GM19035 (cell line): ENCODE data around the gene SPAG7.

Experiments used
- ATAC-seq: cut with Tn5 transposase; IDR thresholded peaks from one replicate; pipeline ENCODE4 v1.9.1; 2021; ENCODE audit not compliant: unreplicated experiment

SPAG7 gene, protein sequence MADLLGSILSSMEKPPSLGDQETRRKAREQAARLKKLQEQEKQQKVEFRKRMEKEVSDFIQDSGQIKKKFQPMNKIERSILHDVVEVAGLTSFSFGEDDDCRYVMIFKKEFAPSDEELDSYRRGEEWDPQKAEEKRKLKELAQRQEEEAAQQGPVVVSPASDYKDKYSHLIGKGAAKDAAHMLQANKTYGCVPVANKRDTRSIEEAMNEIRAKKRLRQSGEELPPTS

DNA sequence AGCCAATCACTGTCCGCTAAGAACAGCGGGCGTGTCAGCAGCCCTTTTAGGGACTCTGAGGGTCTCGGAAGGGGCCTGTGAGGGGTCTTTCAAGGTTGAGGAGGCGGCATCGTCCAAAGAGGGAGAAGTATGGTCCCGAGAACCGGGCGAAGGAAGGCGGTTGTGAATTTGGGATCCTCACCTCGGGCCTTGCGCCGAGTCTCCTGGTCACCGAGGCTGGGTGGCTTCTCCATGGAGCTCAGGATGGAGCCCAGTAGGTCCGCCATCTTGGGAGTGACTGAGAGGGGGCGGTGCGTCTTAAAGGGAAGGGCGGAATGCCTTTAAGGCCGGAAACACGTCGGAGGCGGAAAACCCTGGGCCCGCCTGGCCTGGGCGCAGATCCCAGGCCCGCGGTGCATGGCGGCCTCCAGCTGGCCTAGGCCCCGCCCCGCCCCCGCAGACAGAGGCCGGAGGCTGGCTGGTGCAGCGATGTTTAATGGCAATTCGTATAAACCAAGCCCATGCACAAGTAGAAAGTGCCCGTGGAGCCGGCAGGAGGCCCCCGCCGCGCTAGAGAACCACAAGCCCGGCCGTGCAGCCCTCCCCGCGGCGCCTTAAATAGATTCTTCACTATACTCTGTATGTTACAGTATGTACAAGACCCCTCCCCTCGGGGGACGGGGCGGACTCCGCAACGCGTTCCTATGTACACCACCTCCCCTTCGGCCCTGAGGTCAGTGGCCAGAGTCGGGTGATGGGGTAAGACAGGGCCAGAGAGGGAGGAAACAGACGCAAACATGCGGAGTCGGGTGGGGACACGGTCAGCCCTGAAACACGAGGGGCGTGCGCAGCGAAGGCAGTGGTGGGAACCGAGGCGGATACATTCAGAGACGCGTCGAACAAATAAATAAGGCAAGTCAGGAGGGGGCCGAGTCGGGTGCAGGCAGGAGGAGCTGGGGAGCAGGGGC, at the start of gene SPAG7:
SPAG7 (minus strand) TSS at position 279 of the 947 bp plus-strand sequence; CDS start at position 266, 13 bp downstream.
- peak; percentile 62 for ATAC-seq

DNA sequence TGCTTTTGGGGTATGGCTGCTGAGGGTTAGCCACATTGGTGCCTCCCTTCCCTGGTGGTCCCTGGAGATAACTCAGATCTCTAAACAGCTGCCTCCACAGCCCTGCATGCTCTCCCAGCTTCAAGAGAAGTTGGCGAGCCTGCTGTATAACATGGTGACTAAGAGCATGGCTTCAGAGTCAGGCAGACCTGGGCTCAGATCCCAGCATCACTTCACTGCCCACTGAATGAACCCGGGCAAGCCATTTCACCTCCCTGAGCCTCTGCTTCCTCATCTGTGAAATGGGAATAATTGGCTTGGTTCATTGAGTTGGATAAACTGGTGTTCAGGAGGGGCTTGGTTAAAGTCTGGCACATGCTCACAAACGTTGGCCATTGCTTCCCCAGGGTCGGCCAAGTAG, 46.7 kb upstream of the SPAG7 start:
- ATAC-seq: no peak

DNA sequence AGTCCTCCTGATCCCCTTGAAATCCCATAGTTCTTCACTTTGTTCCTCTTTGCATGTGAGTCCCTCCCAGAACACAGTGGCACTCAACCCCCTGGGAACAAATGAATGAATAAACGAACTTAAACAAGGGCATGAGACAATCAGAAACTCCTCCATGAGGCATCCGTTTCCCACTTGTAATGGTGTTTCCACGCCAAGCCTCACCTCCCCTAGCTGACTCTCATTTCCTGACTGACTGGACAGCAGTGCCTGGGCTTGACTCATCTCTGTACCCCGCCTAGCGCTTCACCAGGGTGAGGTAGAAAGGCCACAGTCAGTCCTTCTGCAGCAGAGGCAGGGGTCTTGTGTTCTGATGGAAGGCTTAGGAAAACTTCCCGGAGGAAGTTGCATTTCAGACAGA, 44.3 kb upstream of the SPAG7 start:
- ATAC-seq: no peak

DNA sequence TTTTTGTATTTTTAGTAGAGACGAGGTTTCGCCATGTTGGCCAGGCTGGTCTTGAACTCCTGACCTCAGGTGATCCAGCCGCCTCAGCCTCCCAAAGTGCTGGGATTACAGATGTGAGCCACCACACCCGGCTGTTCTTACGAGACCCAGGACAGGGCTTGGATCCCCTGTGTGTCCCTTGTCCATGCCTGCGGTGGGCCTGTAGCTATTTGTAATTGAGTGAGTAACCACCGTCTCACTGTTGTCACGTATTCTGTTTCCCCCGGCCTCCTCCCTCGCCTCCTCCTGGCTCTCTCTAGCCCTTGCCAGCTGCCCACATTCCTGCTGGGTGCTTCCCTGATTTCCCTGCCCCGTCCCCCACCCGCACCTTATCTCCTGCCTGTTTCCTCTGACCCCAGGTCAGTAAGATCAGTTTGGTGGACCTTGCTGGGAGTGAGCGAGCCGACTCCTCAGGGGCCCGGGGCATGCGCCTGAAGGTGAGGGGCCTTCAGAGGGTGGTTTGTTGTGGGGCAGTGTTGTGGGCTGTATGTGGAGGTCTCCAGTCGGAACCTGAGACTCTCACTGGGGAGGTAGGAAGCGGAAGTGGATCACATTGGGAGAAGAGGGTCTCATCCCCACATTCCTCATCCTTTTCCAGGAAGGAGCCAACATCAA, 35.7 kb upstream of the SPAG7 start:
- ATAC-seq: no peak

DNA sequence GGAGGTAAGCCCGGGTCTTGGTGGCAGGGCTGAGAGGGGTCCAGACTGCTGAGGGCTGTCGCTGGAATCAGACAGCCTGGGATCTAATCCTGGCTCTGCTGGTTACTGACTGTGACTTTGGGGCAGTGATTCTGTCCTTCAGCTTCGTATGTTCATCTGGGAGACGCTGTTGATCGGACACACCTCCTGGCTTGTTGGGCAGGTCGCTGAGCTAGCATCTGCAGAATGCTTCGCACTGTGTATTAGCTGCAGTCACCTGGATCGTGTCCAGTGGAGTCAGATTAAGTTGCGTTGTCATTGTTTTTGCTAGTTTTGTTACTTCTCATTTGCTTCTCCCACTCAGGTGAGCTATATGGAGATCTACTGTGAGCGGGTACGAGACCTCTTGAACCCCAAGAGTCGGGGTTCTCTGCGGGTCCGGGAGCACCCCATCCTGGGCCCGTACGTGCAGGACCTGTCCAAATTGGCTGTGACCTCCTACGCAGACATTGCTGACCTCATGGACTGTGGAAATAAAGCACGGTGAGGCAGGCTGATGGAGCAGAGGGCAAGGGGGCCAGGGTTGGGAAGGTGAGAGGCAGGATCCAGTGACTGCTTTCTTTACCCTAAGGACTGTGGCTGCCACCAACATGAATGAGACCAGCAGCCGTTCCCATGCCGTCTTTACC, 34.6 kb upstream of the SPAG7 start:
- no peak for ATAC-seq

DNA sequence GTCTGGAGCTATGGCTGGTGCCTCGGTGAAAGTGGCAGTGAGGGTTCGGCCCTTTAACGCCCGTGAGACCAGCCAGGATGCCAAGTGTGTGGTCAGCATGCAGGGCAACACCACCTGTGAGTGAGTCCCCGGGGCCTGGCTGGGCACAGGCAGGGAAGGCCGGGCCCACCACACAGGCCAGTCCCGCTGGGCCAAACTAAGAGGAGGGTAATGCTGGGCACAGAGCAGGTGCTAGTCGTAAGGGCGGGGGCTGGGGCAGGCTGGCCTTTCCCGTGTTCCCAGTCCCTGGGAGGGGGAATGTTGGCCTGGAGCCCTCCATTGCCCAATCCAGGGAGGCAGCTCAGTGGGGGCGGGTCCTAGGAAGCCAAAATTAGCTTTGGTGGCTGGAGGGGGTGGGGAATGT, 32.6 kb upstream of the SPAG7 start:
- ATAC-seq: no peak

DNA sequence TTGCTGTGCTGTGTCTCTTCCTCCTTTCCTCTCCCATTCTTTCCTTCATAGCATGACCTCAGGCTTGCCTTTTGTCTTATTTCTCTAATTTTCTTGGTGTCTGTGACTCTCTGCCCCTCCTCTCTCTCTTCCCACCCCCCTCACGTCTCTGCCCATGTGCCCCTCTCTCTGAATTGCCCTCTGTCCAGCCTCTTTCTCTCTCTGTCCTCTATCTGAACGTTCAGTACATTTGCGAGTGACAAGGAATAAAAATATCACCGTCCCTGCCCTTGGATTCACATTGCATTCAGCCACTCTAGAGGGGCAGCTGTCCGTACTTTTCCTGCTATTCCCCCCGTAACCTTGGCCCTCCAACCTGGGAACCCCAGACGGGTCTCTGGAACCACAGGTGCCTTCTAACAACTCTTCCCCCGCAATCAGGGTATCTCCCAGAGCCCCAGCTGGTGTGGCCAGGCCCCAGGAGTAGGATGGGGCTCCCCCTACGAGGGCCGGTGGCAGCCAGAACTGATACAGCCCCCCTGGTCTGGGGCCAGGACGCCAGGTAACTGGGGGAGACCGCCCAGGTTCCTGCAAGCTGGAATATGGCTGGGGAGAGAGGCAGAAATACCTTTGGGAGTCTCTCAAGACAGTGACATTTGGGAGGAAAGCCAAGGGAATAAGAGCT, 31.9 kb upstream of the SPAG7 start:
- no peak for ATAC-seq

DNA sequence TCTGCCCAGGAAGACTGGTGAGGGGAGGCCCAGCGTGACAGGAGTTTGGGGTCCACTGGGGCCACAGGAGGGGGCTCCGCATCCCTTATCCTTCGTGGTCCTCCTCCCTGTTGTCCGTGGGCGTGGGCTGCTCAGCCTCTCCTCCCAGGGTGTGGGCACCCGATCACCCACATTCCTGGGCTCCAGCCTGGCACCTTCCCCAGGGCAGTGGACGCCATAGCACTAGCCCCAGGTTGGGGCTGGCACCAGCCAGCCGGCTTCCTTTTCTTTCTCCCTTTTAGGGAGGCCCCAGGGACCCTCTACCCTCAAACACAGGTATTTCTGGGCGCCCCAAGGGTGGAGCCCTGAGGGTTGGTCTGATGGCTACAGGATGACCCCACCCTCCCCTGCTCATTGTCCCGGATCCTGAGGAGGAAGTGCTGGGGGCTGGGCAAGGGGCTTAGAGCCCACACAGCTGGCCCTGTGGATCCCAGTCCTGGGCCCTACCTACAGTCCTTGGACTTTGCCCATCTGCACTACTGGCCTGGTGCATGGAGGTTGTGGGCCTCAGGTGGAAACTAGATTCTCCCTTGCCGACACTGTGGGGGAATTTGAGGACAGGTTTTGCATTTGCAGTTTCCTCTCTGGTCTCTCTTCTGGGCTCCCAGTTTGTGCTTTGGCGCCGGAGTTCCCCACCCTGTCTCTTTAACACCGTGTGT, 31.3 kb upstream of the SPAG7 start:
- ATAC-seq: no peak

DNA sequence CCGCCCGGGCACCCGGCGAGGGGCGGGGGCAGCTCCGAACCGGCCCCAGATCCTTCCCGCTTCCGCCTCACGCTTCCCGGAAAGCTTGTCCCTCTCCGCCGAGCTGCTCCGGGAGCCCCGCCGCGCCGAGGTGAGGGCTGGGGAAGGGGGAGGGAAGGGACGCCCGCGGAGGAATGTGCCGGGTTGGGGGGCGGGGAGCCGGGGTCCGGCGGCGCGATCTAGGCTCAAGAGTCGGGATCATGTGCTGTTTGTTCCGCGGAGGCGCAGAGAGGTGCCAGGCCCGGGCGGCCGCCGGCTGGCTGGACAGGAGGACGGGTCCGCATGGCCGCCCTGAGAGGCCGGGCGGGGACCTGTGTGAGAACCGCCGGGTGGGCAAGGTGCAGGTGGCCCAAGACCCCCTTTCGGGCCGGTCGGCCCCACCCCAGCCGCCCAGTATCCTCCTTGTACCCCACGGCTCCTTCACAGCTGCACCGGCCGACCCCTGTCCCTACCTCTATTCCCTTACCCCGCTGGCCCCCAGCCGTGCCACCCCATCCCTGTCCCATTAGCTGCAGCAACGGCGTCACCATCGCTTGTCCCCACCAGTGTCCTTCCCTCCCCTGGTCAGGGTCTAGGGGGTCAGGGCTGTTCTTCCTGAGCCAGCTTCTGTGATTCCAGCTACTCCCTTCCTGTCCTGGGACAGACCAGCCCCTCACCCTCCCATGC, 30.6 kb upstream of the SPAG7 start:
- ATAC-seq: peak; percentile 16

DNA sequence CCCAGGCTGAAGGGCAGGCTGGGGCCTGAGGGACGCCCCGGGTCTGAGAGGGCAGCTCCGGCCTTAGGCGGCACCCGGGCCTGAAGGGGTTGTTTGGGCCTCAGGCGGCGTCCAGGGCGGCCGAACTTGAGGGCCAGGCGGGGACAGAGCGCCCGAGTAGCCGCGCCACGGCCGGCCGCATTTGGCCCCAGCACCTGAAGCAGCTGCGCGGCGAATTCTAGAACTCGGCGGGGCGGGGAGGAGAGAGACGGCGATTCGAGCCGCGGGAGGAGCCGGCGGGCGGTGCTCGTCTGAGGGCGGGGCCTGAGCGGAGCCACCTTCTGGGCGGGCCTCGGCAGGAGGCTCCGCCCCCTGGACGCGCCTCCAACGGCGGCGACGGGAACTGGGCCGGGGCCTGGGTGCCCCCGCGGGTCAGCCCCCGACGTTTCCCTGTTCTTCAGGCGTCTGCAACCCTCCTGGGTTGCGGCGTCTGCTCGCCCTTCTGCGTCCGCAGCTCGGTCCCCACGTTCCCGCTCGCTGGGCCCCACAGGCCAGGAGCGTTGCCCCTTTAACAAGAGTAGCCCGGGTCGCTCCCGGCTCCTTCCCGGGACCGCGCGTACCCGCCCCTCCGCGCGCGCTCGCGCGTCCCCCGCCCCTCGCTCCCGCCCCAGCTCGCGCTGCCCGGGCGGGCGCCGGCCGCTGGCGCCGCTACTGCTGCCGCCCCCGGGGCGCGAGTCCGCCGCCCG, 29.8 kb upstream of the SPAG7 start, which contains the start of the genes INCA1 and KIF1C:
INCA1 (minus strand) TSS at position 221 of the 725 bp plus-strand sequence. CDS start 3,085 bp downstream, outside the sequence.
KIF1C (plus strand) TSS at position 649 of the 725 bp plus-strand sequence. CDS start 2,297 bp downstream, outside the sequence.
- ATAC-seq: peak; percentile 77

DNA sequence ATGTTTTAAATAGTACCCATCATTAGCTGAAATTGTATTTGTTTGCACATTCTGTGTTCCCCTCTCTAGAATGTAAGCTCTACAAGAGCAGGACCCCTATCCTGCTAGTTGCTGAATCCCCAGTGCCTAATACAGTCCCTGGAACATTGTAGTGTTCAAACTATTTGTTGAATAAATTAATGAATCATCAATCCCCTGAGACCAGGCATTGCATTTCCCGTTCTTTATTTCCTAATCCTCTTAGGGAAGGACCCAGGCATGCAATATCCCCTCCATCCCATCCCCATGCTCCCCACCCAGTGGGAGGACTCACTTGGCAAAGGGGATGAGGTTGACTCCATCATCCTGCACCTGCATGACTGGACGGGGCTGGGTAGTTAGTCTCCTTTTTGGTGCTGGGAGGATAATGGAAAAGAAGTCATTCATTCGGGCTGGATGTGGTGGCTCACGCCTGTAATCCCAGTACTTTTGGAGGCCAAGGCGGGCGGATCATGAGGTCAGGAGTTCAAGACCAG, 26.5 kb upstream of the SPAG7 start:
- ATAC-seq: no peak

DNA sequence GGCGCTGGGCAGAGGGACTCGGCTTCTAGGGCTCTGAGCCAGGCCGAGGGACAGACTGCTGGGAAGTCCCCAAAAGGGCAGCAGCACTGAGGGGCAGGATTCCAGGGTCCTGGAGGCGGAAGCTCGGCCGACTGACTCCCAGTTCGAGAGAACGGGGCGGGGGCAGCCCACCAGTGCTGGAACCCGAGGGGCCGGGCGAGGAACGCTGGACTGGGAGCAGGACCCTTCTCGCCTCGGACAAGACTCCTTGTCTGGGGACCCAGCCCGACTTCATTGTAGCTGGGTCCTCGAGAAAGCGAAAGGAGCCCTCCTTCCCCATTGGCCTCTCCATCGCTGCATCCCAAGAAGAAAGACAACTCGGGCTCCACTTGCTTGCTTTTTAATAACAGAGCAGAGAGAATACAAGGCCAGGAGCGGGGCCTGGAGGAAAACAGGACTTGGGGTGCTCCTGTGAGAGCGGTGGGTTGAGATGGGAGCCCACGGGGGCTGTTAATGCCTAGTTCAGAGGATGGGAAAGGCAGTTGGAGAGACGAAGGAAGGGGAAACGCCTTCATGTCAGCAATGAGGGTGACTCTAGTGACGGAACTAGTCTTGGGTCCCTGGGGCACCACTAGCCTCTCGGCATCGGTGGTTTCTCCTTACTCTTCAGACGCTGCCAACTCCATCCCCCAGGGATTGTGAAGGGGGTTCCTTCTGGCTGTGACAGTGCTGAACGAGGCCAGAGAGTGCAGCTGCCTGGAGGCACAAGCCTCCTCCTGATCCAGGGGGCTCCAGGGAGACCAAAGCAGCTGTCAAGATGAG, 20.4 kb upstream of the SPAG7 start:
- ATAC-seq: peak; percentile 3

DNA sequence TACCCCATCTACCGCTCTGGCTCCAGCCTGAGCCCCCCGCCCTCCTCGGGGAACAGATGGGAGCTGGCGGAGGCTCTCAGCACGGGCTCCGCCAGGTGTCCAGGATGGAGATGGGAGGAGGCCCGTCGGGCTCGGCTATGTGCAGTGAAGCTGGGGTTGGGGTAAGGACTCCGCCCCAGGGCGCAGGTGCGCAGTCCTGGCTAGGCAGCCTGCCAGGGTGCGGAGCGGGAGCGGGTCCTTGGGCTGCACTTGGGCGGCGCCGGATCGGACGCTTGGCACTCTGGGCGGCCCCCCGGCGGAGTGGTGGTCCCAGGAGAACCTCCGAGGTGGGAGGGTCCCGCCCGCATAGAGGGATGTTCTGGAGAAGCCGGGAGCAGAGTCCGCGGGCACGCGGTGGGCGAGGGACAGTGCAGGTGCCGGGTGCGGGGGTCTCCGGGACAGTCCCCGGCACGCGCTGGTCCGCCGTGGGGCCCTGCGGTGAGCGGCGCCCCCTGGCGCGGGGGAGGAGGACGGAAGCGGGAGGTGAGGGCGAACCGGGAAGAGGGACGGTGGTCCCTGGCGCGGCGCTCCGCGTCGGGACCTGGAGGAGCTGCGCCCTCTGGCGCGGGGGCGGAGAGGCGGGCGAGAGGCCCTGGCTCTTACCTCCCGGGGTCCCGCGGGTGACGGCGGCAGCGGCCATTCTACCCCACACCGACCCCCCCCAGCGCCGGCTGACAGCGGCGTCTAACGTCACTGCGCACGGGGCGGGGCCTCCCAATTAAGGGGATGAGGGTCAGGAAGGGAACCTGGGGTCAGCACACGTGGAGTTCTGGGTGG, 19.5 kb upstream of the SPAG7 start, which contains the start of gene CAMTA2:
CAMTA2 (minus strand) TSS at position 725 of the 816 bp plus-strand sequence. CDS start 1,453 bp downstream, outside the sequence.
- ATAC-seq: peak; percentile 78

DNA sequence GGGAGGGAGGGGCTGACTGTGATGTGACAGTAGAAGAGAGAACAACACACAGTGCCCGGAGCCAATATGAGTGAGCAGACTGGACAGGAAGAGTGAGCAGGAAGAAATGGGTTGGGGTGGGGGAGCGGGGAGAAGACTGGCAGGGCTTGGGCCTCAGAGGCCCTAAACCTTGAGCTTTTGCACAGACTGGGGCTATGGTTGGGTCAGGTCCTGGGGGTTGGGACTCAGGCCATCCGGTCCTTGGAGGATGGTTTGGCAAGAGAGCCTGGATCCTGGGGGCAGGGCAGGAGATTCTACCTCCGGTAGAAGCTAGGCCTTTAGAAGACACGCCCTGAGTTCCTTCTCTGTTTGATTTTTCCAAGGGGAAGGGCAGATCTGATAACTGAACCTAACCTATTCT, 18.8 kb upstream of the SPAG7 start:
- ATAC-seq: no peak

DNA sequence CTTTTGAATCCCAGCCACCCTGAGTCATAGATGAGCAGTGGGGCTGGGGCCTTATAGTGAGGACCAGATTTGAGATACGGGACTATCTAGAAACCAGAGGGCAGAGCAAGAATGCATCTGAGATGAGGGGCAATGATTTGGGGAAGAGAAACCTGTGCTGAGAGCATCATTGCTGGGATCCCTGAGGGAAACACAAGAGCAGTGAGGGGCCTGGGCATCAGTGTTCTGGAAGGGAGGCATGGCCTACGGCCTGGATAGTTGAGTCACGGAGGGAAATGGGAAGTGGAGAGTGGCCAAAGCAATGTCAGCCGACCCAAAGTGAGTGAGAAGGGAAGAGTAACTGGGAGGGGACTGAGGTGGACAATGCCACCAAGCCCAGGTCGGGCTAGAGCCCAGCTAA, 14.7 kb upstream of the SPAG7 start:
- ATAC-seq: no peak

DNA sequence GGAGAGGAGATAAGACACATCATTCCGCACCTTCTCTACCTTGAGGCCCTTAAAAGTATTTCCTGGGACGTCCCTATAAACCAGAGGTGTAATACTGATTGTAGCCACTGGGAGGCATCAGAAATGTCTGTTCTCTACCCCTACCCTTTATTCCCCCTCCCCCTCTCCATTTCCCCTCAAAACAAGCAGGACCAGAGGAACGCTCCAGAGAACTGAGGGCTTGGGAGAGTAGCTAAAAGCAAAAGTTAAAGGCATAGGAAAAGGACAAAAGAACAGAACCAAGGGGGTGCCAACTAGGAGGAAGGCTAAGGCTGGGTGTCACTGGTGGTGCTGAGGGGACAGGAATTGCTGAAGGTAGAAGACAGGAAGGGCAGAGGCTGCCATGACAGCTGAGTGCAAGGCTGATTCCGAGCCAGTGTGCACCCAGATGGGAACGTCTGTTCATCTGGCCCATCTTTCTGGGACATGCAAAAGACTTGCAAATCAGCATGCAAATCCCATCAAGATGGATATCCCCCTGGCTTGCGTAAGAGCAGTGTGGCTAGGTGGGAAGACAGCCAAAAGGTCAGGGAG, 13.1 kb upstream of the SPAG7 start:
- no peak for ATAC-seq
